Measurements from ENCODE around the gene SUPT6H. TPM values are rescaled to one million over a fixed set of nuclear protein-coding genes. Genes with fewer than 3 reads are reported as not detected.

Gene SUPT6H
- total and polyA plus RNA-seq, 2 donors (not counting 1 experiment from before 2014, with no cell fraction given): 34.7 to 61.6 TPM

DNA sequence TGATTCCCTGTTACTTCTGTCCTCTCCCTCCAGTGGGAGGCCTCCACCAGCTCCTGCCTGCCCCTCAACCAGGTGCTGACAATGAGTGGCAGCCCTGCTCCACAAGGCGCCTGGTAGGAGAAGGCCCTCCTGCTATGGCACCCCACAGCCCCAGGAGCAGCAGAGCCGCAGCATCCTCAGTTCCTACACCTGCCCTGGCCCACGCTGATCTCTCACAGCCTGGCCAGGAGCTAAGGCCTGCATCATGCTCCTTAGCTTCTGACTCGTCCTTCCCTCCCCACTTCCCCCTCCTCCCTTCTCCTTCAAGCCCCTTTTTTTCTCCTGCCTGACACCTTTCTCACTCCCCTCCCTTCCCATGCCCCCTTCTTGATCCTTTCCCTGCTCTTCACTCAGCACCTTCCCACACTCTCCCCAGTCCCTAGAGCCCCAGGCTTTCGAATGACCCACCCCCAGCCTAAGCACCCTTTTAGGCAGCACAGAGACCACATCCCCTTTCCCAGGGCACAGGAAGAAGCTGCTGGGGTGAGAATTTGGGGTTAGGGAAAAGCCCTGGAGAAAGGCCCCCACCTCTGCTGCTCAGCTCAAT lies 43.2 kb downstream of the SUPT6H start:
- Histone ChIP-seq H3K4me2 (ENCODE audit: extremely low read depth, insufficient read depth, low read length) (no peak overlapping the region), H3K79me2 (ENCODE audit: control insufficient read depth, insufficient read depth, low read length) (no peaks in the 10 kb centered on the region), H2AFZ (ENCODE audit: low read length) (no peak overlapping the region), H3K4me3 (replicated peaks in 1 of 4; ENCODE audit: control extremely low read depth in 1 of 4, insufficient read depth in 1 of 4, low read depth in 3 of 4, low read length in 4 of 4) (no peak overlapping the region), H3K4me1 (ENCODE audit: control insufficient read depth, extremely low read depth, insufficient read depth, low read length) (no peaks in the 10 kb centered on the region), H3K9me3 (ENCODE audit: control insufficient read depth, insufficient read depth, low read depth, low read length) (no peaks in the 10 kb centered on the region), H4K20me1 (ENCODE audit: control insufficient read depth, extremely low read depth, insufficient read depth, low read length) (no peaks in the 10 kb centered on the region), H3K36me3 (ENCODE audit: control insufficient read depth, insufficient read depth, low read length) (peaks cover 31% of the 10 kb centered on the region), H3K27me3 (ENCODE audit: control insufficient read depth, insufficient read depth, low read length) (no peaks in the 10 kb centered on the region), H3K9ac (ENCODE audit: insufficient read depth, low read length) (no peak overlapping the region), H3K27ac (ENCODE audit: insufficient read depth, low read length) (no peak overlapping the region)
- no peak for DNase-seq (ENCODE audit: low read depth in 2 of 2)
- no peak for TF ChIP-seq EZH2 (IDR thresholded peaks at IDR 0.05; ENCODE audit: low read length, missing control alignments)
- TF ChIP-seq, protein P1, sequence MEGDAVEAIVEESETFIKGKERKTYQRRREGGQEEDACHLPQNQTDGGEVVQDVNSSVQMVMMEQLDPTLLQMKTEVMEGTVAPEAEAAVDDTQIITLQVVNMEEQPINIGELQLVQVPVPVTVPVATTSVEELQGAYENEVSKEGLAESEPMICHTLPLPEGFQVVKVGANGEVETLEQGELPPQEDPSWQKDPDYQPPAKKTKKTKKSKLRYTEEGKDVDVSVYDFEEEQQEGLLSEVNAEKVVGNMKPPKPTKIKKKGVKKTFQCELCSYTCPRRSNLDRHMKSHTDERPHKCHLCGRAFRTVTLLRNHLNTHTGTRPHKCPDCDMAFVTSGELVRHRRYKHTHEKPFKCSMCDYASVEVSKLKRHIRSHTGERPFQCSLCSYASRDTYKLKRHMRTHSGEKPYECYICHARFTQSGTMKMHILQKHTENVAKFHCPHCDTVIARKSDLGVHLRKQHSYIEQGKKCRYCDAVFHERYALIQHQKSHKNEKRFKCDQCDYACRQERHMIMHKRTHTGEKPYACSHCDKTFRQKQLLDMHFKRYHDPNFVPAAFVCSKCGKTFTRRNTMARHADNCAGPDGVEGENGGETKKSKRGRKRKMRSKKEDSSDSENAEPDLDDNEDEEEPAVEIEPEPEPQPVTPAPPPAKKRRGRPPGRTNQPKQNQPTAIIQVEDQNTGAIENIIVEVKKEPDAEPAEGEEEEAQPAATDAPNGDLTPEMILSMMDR (conservative IDR thresholded peaks at IDR 0.05 in 1 of 2, IDR thresholded peaks at IDR 0.05 in 1 of 2; ENCODE audit: low read depth in 1 of 2, low read length in 2 of 2): no peak

DNA sequence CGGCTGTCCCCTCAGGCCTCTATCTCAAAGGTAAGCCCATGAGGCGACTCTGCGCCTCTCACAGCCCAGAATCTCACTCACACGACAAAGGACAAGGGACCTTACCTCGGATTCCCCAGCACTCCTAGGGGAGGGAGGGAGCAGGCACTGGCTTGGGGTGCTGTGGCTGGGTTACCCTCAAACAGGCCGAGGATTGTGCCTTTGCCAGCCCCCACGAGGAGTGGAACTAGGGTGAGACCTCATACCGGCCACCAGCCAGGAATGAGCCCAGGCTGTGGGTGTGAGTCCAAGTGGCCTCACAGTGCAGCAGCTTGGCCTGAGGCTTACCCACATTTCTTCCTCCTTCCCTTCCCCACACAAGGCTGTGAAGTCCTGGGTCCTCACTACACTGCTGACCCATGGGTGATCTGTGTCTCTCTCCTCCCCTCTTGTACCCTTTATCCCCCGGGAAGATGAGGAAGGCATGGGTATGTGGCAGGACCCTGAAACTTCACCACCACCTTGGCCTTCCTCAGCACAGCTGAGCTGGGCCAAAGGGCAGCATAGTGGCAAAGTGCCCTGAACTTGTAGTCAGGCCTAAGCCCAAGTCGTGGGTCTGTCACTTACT lies 43.8 kb downstream of the SUPT6H start:
- no peaks in the 10 kb centered on the region for H4K20me1 ChIP-seq (ENCODE audit: control insufficient read depth, extremely low read depth, insufficient read depth, low read length)
- no peaks in the 10 kb centered on the region for H3K79me2 ChIP-seq (ENCODE audit: control insufficient read depth, insufficient read depth, low read length)
- H3K4me3 ChIP-seq (replicated peaks in 1 of 4; ENCODE audit: control extremely low read depth in 1 of 4, insufficient read depth in 1 of 4, low read depth in 3 of 4, low read length in 4 of 4): no peak overlapping the region
- no peaks in the 10 kb centered on the region for H3K4me1 ChIP-seq (ENCODE audit: control insufficient read depth, extremely low read depth, insufficient read depth, low read length)
- no peak overlapping the region for H3K9ac ChIP-seq (ENCODE audit: insufficient read depth, low read length)
- H2AFZ ChIP-seq (ENCODE audit: low read length): no peak overlapping the region
- TF ChIP-seq EZH2 (IDR thresholded peaks at IDR 0.05; ENCODE audit: low read length, missing control alignments): no peak
- TF ChIP-seq, protein P1 (conservative IDR thresholded peaks at IDR 0.05 in 1 of 2, IDR thresholded peaks at IDR 0.05 in 1 of 2; ENCODE audit: low read depth in 1 of 2, low read length in 2 of 2): no peak
- no peak overlapping the region for H3K4me2 ChIP-seq (ENCODE audit: extremely low read depth, insufficient read depth, low read length)
- no peaks in the 10 kb centered on the region for H3K27me3 ChIP-seq (ENCODE audit: control insufficient read depth, insufficient read depth, low read length)
- H3K27ac ChIP-seq (ENCODE audit: insufficient read depth, low read length): no peak overlapping the region
- no peak for DNase-seq (ENCODE audit: low read depth in 2 of 2)
- no peaks in the 10 kb centered on the region for H3K9me3 ChIP-seq (ENCODE audit: control insufficient read depth, insufficient read depth, low read depth, low read length)
- H3K36me3 ChIP-seq (ENCODE audit: control insufficient read depth, insufficient read depth, low read length): peaks cover 24% of the 10 kb centered on the region

DNA sequence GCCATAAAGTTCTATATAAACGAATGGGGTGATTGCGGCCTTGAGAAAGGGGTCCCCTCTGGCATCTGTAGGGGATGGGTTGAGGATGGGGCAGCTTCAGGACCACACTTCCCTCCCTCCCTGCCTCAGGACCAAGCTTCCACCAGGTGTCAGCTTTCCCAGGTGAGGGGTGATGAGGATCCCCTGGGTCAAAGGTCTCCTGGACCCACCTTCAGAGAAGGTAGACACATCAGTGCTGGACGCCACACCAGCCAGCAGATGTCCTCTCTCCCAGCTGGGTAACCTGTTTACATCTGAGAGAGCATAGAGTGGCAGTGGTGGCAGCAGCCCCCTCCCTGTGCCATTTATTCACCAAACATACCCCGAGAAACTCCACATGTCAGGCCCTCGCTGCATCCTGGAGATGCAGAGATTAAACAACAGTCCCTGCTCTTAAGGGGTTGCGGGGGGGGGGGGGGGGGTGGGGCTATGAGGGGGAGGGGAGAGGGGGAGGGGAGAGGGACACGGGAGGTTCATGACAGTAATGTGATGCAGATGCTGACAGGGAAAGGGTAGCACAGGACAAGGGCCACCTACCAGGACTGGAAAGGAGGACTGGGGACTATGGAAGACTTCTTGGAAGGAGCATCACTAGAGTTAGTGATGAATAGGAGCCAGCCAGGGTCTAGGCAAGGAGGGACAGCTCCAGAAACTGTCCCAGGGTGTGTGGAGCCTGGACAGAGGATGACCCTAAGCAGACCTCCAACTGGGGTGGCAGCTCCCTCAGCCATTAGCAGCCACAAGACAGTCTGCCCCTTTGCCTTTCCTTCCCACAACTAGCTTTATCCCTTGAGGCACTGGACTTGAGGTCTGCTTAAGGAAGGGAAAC lies 44.7 kb downstream of the SUPT6H start:
- H3K9ac ChIP-seq (ENCODE audit: insufficient read depth, low read length): no peak overlapping the region
- TF ChIP-seq, protein P1 (conservative IDR thresholded peaks at IDR 0.05 in 1 of 2, IDR thresholded peaks at IDR 0.05 in 1 of 2; ENCODE audit: low read depth in 1 of 2, low read length in 2 of 2): no peak
- TF ChIP-seq EZH2 (IDR thresholded peaks at IDR 0.05; ENCODE audit: low read length, missing control alignments): no peak
- no peaks in the 10 kb centered on the region for H4K20me1 ChIP-seq (ENCODE audit: control insufficient read depth, extremely low read depth, insufficient read depth, low read length)
- H3K4me1 ChIP-seq (ENCODE audit: control insufficient read depth, extremely low read depth, insufficient read depth, low read length): no peaks in the 10 kb centered on the region
- no peak overlapping the region for H3K4me2 ChIP-seq (ENCODE audit: extremely low read depth, insufficient read depth, low read length)
- no peak for DNase-seq (ENCODE audit: low read depth in 2 of 2)
- H2AFZ ChIP-seq (ENCODE audit: low read length): no peak overlapping the region
- H3K27me3 ChIP-seq (ENCODE audit: control insufficient read depth, insufficient read depth, low read length): no peaks in the 10 kb centered on the region
- no peak overlapping the region for H3K4me3 ChIP-seq (replicated peaks in 1 of 4; ENCODE audit: control extremely low read depth in 1 of 4, insufficient read depth in 1 of 4, low read depth in 3 of 4, low read length in 4 of 4)
- H3K9me3 ChIP-seq (ENCODE audit: control insufficient read depth, insufficient read depth, low read depth, low read length): no peaks in the 10 kb centered on the region
- peaks cover 17% of the 10 kb centered on the region for H3K36me3 ChIP-seq (ENCODE audit: control insufficient read depth, insufficient read depth, low read length)
- no peak overlapping the region for H3K27ac ChIP-seq (ENCODE audit: insufficient read depth, low read length)
- no peaks in the 10 kb centered on the region for H3K79me2 ChIP-seq (ENCODE audit: control insufficient read depth, insufficient read depth, low read length)
